IMR-90 (cell line): ENCODE measurements around the gene IGFL3. TPM values are rescaled to one million over a fixed set of nuclear protein-coding genes. Genes with fewer than 3 reads are reported as not detected.
"Not testable (repeated sequence)": the region's sequence is repeated elsewhere in the genome, so short reads cannot be mapped to it uniquely, and the experiment has no call there.

Experiments used
- ATAC-seq: fragments of 200-7000 bp; cut with Tn5 transposase; 2 replicates; pipeline ENCODE4 v1.9.1; 2020; ENCODE audit warnings: low read depth, mild to moderate bottlenecking, moderate library complexity
- BruUV-seq: library from RNA; stranded (reverse); fragments of 400-500 nt; replicated peaks from 2 replicates; lab custom pipeline; 2021; lab: Mats Ljungman, UMichigan
- CTCF ChIA-PET: fragments of 300-600 bp; formaldehyde crosslinking; extraction: SDS; loops from one replicate; lab custom pipeline; 2021; ENCODE audit warnings: antibody characterized with exemption; lab: Yijun Ruan, JAX
- POLR2A ChIA-PET: fragments of 300-600 bp; sonication (Branson Sonifier 250); formaldehyde crosslinking; loops from one replicate; lab custom pipeline; 2022; ENCODE audit warnings: antibody characterized with exemption; ENCODE audit not compliant: unreplicated experiment; lab: Charles Lee
- DNase-seq: peaks from one replicate; pipeline ENCODE4 v3.0.0; 2013
- H2AFZ ChIP-seq: replicated peaks from 2 replicates; pipeline ENCODE3; 2013; ENCODE audit warnings: low read length, mild to moderate bottlenecking; ENCODE audit not compliant: poor library complexity
- H2AK5ac ChIP-seq: 2 replicates; pipeline ENCODE4 v1.6.1; 2013; ENCODE audit warnings: low read depth, low read length, inconsistent platforms
- H2AK9ac ChIP-seq: replicated peaks from 2 replicates; pipeline ENCODE3; 2013; ENCODE audit warnings: mild to moderate bottlenecking, low read depth, low read length, moderate library complexity; ENCODE audit not compliant: poor library complexity
- H2BK120ac ChIP-seq: 2 replicates; pipeline ENCODE4 v1.6.1; 2013; ENCODE audit warnings: low read depth, low read length, inconsistent platforms
- H2BK15ac ChIP-seq: 3 replicates; pipeline ENCODE4 v1.6.1; 2013; ENCODE audit warnings: low read depth, low read length, inconsistent platforms
- H2BK20ac ChIP-seq: 2 replicates; pipeline ENCODE4 v1.6.1; 2013; ENCODE audit warnings: low read depth, mild to moderate bottlenecking, inconsistent platforms, low read length, moderate library complexity
- H2BK5ac ChIP-seq: 2 replicates; pipeline ENCODE4 v1.6.1; 2013; ENCODE audit warnings: mild to moderate bottlenecking, low read depth, low read length, inconsistent platforms; ENCODE audit not compliant: poor library complexity, severe bottlenecking
- H3K14ac ChIP-seq: replicated peaks from 2 replicates; pipeline ENCODE4 v1.6.1; 2013; ENCODE audit warnings: low read depth, low read length, inconsistent platforms
- H3K18ac ChIP-seq: 2 replicates; pipeline ENCODE4 v1.6.1; 2013; ENCODE audit warnings: low read depth, low read length, control low read depth
- H3K23ac ChIP-seq: 2 replicates; pipeline ENCODE4 v1.6.1; 2013; ENCODE audit warnings: low read depth, low read length, inconsistent platforms
- H3K27ac ChIP-seq: 2 replicates; pipeline ENCODE4 v1.5.1; 2013; ENCODE audit warnings: mild to moderate bottlenecking, control low read depth, low read length; ENCODE audit not compliant: insufficient read depth
- H3K27me3 ChIP-seq: 2 replicates; pipeline ENCODE4 v1.6.1; 2013; ENCODE audit warnings: low read length; ENCODE audit not compliant: control insufficient read depth, insufficient read depth
- H3K36me3 ChIP-seq: 2 replicates; pipeline ENCODE4 v1.6.1; 2013; ENCODE audit warnings: low read length, mixed read lengths; ENCODE audit not compliant: control insufficient read depth, insufficient read depth
- H3K4ac ChIP-seq: 2 replicates; pipeline ENCODE4 v1.6.1; 2013; ENCODE audit warnings: low read depth, low read length, inconsistent platforms
- H3K4me1 ChIP-seq: 2 replicates; pipeline ENCODE4 v1.6.1; 2013; ENCODE audit warnings: low read length, mixed read lengths; ENCODE audit not compliant: control insufficient read depth, insufficient read depth
- H3K4me2 ChIP-seq: 2 replicates; pipeline ENCODE4 v1.6.1; 2013; ENCODE audit warnings: low read depth, mild to moderate bottlenecking, control low read depth, low read length, moderate library complexity
- H3K4me3 ChIP-seq: 2 replicates; pipeline ENCODE4 v1.5.1; 2013; ENCODE audit warnings: low read depth, mild to moderate bottlenecking, control low read depth, low read length, moderate library complexity; ENCODE audit not compliant: insufficient read depth
- H3K56ac ChIP-seq: 2 replicates; pipeline ENCODE4 v1.6.1; 2013; ENCODE audit warnings: low read length, inconsistent platforms; ENCODE audit not compliant: insufficient read depth; ENCODE audit errors: extremely low read depth
- H3K79me1 ChIP-seq, 2 experiments: 2 replicates each; pipeline ENCODE4 v1.6.1; 2013; ENCODE audit warnings: low read length in 2 of 2, inconsistent platforms in 1 of 2, low read depth in 1 of 2
- H3K9ac ChIP-seq: 2 replicates; pipeline ENCODE4 v1.6.1; 2013; ENCODE audit warnings: low read depth, low read length, control low read depth
- H3K9me1 ChIP-seq: 2 replicates; pipeline ENCODE4 v1.6.1; 2013; ENCODE audit warnings: low read length, inconsistent platforms; ENCODE audit not compliant: insufficient read depth
- H3K9me3 ChIP-seq: 2 replicates; pipeline ENCODE4 v1.6.1; 2013; ENCODE audit warnings: low read length; ENCODE audit not compliant: control insufficient read depth, insufficient read depth
- H4K20me1 ChIP-seq: 2 replicates; pipeline ENCODE4 v1.6.1; 2013; ENCODE audit warnings: low read length, inconsistent platforms; ENCODE audit not compliant: insufficient read depth
- H4K5ac ChIP-seq: 2 replicates; pipeline ENCODE4 v1.6.1; 2013; ENCODE audit warnings: mild to moderate bottlenecking, low read depth, low read length, control low read depth
- H4K8ac ChIP-seq, 2 experiments: 2 replicates each; pipeline ENCODE4 v1.6.1; 2013; ENCODE audit warnings: low read depth in 2 of 2, low read length in 2 of 2, control low read depth in 1 of 2, inconsistent platforms in 1 of 2
- H4K91ac ChIP-seq: 2 replicates; pipeline ENCODE4 v1.6.1; 2013; ENCODE audit warnings: low read depth, low read length, inconsistent platforms; ENCODE audit not compliant: insufficient read depth
- RAD21 ChIP-seq: IDR thresholded peaks from 2 replicates; pipeline ENCODE4 v1.6.1; 2012; ENCODE audit warnings: low read length, improper control_type of control experiment
- SMC3 ChIP-seq: fragments of 150-350 bp; IDR thresholded peaks from 2 replicates; pipeline ENCODE4 v1.6.1; 2016; ENCODE audit warnings: low read depth, mild to moderate bottlenecking, antibody characterized with exemption, low read length, moderate library complexity
- WGBS, 2 experiments: methylation state at CpG; one replicate each; pipeline versions ENCODE4 v1.1.5 to v1.1.7; 2013; ENCODE audit warnings: missing lambda C conversion rate in 2 of 2; ENCODE audit not compliant: insufficient read length in 1 of 2; ENCODE audit errors: extremely low coverage in 2 of 2; 5-methylcytosine and 5-hydroxymethylcytosine counted together
- dilution Hi-C: fragments of 300-500 bp; cut with HindIII; formaldehyde crosslinking; loops from one replicate; pipeline ENCODE4 v1.14.3; 2018; ENCODE audit warnings: low sequenced_read_pairs; ENCODE audit not compliant: unreplicated experiment
- in situ Hi-C: fragments of 300-500 bp; cut with MboI; formaldehyde crosslinking; loops from 3 replicates; pipeline ENCODE4 v1.14.3; 2019; ENCODE audit warnings: low sequenced_read_pairs, inconsistent platforms, mixed read lengths
- intact Hi-C: fragments of 100-400 bp; cut with micrococcal nuclease; formaldehyde crosslinking; loops from 2 replicates; pipeline ENCODE4 v1.10.0; 2022
- polyA plus RNA-seq, 3 experiments: library from polyadenylated mRNA; depleted of rRNA; stranded (reverse); fragments of >200 nt; gene quantifications; 2 replicates each; pipeline ENCODE4 v1.2.3, GENCODE V29; 2012; ENCODE audit warnings: low replicate concordance in 1 of 3
- total RNA-seq: library from RNA; depleted of rRNA; stranded (reverse); fragments of >200 nt; gene quantifications from 2 replicates; pipeline ENCODE4 v1.2.3, GENCODE V29; 2012
- TF ChIP-seq, protein P1 (sequence below): conservative IDR thresholded peaks from 2 replicates; pipeline ENCODE4 v1.5.1; 2012; ENCODE audit warnings: mild to moderate bottlenecking, low read depth, low read length, improper control_type of control experiment

The IGFL3 gene
- total and polyA plus RNA-seq, 2 of the 4 experiments (the other 2 are of a cell fraction), result not detected

DNA sequence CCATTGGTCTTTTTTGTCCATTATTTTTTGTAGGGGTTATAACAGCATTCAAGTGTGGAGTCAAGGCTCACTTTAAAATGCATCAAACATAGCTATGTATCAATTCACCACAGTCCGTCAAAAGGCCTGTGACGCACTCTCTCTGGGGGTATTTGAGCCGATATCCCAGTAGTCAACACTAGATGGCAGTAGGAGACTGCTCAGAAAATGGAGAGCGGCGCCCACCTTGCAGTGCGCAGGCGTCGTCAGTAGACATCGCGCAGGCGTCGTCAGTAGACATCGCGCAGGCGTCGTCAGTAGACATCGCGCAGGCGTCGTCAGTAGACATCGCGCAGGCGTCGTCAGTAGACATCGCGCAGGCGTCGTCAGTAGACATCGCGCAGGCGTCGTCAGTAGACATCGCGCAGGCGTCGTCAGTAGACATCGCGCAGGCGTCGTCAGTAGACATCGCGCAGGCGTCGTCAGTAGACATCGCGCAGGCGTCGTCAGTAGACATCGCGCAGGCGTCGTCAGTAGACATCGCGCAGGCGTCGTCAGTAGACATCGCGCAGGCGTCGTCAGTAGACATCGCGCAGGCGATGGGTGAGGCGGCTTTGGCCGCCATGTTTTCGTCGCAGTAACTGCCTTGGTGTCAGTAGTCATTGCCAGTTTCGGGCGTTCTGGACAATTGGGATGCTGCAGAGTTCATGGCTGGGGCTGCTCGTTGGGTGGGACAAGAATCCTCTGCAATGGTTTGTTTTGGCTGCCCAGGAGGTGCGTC is 45.7 kb downstream of the IGFL3 start:
- H2BK20ac ChIP-seq, H3K23ac ChIP-seq, H3K27ac ChIP-seq, H3K36me3 ChIP-seq, H3K4me3 ChIP-seq, H3K9me3 ChIP-seq, H2AK5ac ChIP-seq, H3K9ac ChIP-seq, H2AK9ac ChIP-seq, H4K5ac ChIP-seq, H3K79me1 ChIP-seq, intact Hi-C loops, H2BK15ac ChIP-seq, H4K91ac ChIP-seq, H3K14ac ChIP-seq, dilution Hi-C loops, H4K20me1 ChIP-seq, POLR2A ChIA-PET, H2BK5ac ChIP-seq, H3K4me1 ChIP-seq, H3K56ac ChIP-seq, H3K4ac ChIP-seq, H2BK120ac ChIP-seq, BruUV-seq, H4K8ac ChIP-seq, H3K4me2 ChIP-seq, H3K9me1 ChIP-seq, H3K18ac ChIP-seq: not testable (repeated sequence)
- WGBS, 2 experiments, result 28% methylated on average over 20 of the region's 71 CpGs; no CpG with 5 or more reads in 1 of the 2 experiments
- peak; percentile 35; the same call in 1 of the 2 replicates for ATAC-seq
- Histone ChIP-seq H3K27me3 (peaks cover 46% of the 10 kb centered on the region), H2AFZ (peak overlapping the region; percentile 56)
- peak; percentile 62 for TF ChIP-seq RAD21
- peak; percentile 51 for TF ChIP-seq SMC3
- TF ChIP-seq, protein P1, sequence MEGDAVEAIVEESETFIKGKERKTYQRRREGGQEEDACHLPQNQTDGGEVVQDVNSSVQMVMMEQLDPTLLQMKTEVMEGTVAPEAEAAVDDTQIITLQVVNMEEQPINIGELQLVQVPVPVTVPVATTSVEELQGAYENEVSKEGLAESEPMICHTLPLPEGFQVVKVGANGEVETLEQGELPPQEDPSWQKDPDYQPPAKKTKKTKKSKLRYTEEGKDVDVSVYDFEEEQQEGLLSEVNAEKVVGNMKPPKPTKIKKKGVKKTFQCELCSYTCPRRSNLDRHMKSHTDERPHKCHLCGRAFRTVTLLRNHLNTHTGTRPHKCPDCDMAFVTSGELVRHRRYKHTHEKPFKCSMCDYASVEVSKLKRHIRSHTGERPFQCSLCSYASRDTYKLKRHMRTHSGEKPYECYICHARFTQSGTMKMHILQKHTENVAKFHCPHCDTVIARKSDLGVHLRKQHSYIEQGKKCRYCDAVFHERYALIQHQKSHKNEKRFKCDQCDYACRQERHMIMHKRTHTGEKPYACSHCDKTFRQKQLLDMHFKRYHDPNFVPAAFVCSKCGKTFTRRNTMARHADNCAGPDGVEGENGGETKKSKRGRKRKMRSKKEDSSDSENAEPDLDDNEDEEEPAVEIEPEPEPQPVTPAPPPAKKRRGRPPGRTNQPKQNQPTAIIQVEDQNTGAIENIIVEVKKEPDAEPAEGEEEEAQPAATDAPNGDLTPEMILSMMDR, result peak; percentile 57
- in situ Hi-C loops, result loop anchor here (10.0 kb wide), 1 partner anchor 54 kb away; the partner anchor contains the start of gene PGLYRP1
- CTCF ChIA-PET, result interaction anchor here (1.0 to 2.9 kb wide), 2 partner anchors 51 to 187 kb away, joined by 6 to 27 read pairs; no protein-coding TSS in a partner anchor
- peak; percentile 59 for DNase-seq
